SK-N-SH (cell line): ENCODE data around the gene BCL7B. TPM values are rescaled to one million over a fixed set of nuclear protein-coding genes. Genes with fewer than 3 reads are reported as not detected.
"Not testable (repeated sequence)": the region's sequence is repeated elsewhere in the genome, so short reads cannot be mapped to it uniquely, and the experiment has no call there.

Experiments
- CTCF ChIA-PET: fragments of 300-600, 350-600 bp; formaldehyde crosslinking; extraction: SDS; loops from one replicate; lab custom pipeline; 2021; lab: Yijun Ruan, JAX
- POLR2A ChIA-PET: fragments of 350-600 bp; sonication (Branson Sonifier 250); formaldehyde crosslinking; extraction: SDS; loops from one replicate; lab custom pipeline; 2020; ENCODE audit warnings: antibody characterized with exemption, inconsistent platforms; lab: Yijun Ruan, JAX
- DNase-seq: peaks from one replicate; pipeline ENCODE4 v3.0.0; 2012
- H2AFZ ChIP-seq: fragments of 200-600 bp; sonication (generic); 2 replicates; pipeline ENCODE4 v1.8.1; 2016; ENCODE audit warnings: antibody characterized with exemption, mild to moderate bottlenecking, low read depth
- H3F3A ChIP-seq: fragments of 200-600 bp; sonication (generic); replicated peaks from 2 replicates; pipeline ENCODE3; 2016; ENCODE audit warnings: antibody characterized with exemption, mild to moderate bottlenecking; ENCODE audit not compliant: insufficient read depth
- H3K27ac ChIP-seq, 2 experiments: fragments of 200-500 bp in 1 of 2; fragments of 200-600 bp in 1 of 2; sonication (Bioruptor generic) in 1 of 2; sonication (generic), shearing (Covaris generic) in 1 of 2; 2 replicates each; pipeline versions ENCODE4 v1.5.1 to v1.6.1; 2014 to 2016; ENCODE audit warnings: low read depth in 2 of 2, inconsistent platforms in 1 of 2, low read length in 1 of 2, mild to moderate bottlenecking in 1 of 2, mixed read lengths in 1 of 2
- H3K27me3 ChIP-seq: fragments of 200-600 bp; sonication (generic), shearing (Covaris generic); 2 replicates; pipeline ENCODE4 v1.6.1; 2016; ENCODE audit warnings: mixed run types; ENCODE audit not compliant: insufficient read depth
- H3K36me3 ChIP-seq, 2 experiments: fragments of 200-500 bp in 1 of 2; fragments of 200-600 bp in 1 of 2; sonication (Bioruptor generic) in 1 of 2; sonication (generic) in 1 of 2; replicated peaks in 1 of 2; 2 replicates each; pipeline versions ENCODE3 to v1.5.1; 2014 to 2016; ENCODE audit warnings: low read length in 1 of 2, mild to moderate bottlenecking in 1 of 2; ENCODE audit not compliant: insufficient read depth in 2 of 2, control insufficient read depth in 1 of 2
- H3K4me1 ChIP-seq, 2 experiments: fragments of 200-500 bp in 1 of 2; fragments of 200-600 bp in 1 of 2; sonication (Bioruptor generic) in 1 of 2; sonication (generic), shearing (Covaris generic) in 1 of 2; 2 replicates each; pipeline versions ENCODE4 v1.5.1 to v1.6.1; 2014 to 2016; ENCODE audit warnings: low read depth in 1 of 2, low read length in 1 of 2, mixed run types in 1 of 2; ENCODE audit not compliant: insufficient read depth in 2 of 2, control insufficient read depth in 1 of 2
- H3K4me2 ChIP-seq: fragments of 200-600 bp; sonication (generic), shearing (Covaris generic); 2 replicates; pipeline ENCODE4 v1.6.1; 2017; ENCODE audit warnings: mixed run types
- H3K4me3 ChIP-seq, 2 experiments: fragments of 200-500 bp in 1 of 2; fragments of 200-600 bp in 1 of 2; sonication (Bioruptor generic) in 1 of 2; sonication (generic), shearing (Covaris generic) in 1 of 2; 2 replicates each; pipeline versions ENCODE4 v1.5.1 to v1.8.1; 2014 to 2016; ENCODE audit warnings: low read depth in 2 of 2, inconsistent platforms in 1 of 2, low read length in 1 of 2, mild to moderate bottlenecking in 1 of 2, mixed read lengths in 1 of 2, moderate library complexity in 1 of 2
- H3K79me2 ChIP-seq: fragments of 200-600 bp; sonication (generic); 2 replicates; pipeline ENCODE4 v1.8.1; 2017; ENCODE audit warnings: mild to moderate bottlenecking; ENCODE audit not compliant: insufficient read depth
- H3K9ac ChIP-seq: fragments of 200-600 bp; sonication (generic); 2 replicates; pipeline ENCODE4 v1.6.1; 2017; ENCODE audit warnings: mixed run types
- H3K9me2 ChIP-seq: fragments of 200-600 bp; sonication (generic); 2 replicates; pipeline ENCODE4 v1.6.1; 2017; ENCODE audit warnings: mixed run types
- H3K9me3 ChIP-seq: fragments of 200-600 bp; sonication (generic); 2 replicates; pipeline ENCODE4 v1.6.1; 2017; ENCODE audit warnings: mixed run types, mild to moderate bottlenecking, moderate library complexity
- H4K20me1 ChIP-seq: fragments of 200-600 bp; sonication (generic); 2 replicates; pipeline ENCODE4 v1.6.1; 2017; ENCODE audit warnings: mild to moderate bottlenecking, mixed run types; ENCODE audit not compliant: insufficient read depth
- ELF1 ChIP-seq: IDR thresholded peaks from 2 replicates; pipeline ENCODE4 v1.4.0; 2012
- EP300 ChIP-seq, 2 experiments: IDR thresholded peaks; 2 replicates each; pipeline versions ENCODE4 v1.4.0 to v1.6.1; 2012; ENCODE audit warnings: borderline replicate concordance in 1 of 2, low read depth in 1 of 2, low read length in 1 of 2
- FOSL2 ChIP-seq: IDR thresholded peaks from 2 replicates; pipeline ENCODE4 v1.4.0; 2012; ENCODE audit warnings: low read depth, mild to moderate bottlenecking, moderate library complexity, borderline replicate concordance
- GATA2 ChIP-seq: sonication (generic); formaldehyde crosslinking; IDR thresholded peaks from 2 replicates; pipeline ENCODE4 v1.5.0; 2020; ENCODE audit warnings: mild to moderate bottlenecking, missing genetic modification reagents
- MEF2A ChIP-seq: IDR thresholded peaks from 2 replicates; pipeline ENCODE4 v1.4.0; 2012; ENCODE audit warnings: low read depth, borderline replicate concordance
- MXI1 ChIP-seq: IDR thresholded peaks from 2 replicates; pipeline ENCODE4 v1.6.1; 2012; ENCODE audit warnings: mild to moderate bottlenecking, low read depth, low read length, improper control_type of control experiment
- RCOR1 ChIP-seq: fragments of 150-350 bp; IDR thresholded peaks from 2 replicates; pipeline ENCODE4 v1.6.1; 2017; ENCODE audit warnings: antibody characterized with exemption, low read length
- REST ChIP-seq: IDR thresholded peaks from 2 replicates; pipeline ENCODE4 v1.6.1; 2012; ENCODE audit warnings: mild to moderate bottlenecking, low read depth, low read length, moderate library complexity
- TAF1 ChIP-seq: IDR thresholded peaks from 2 replicates; pipeline ENCODE4 v1.6.1; 2012; ENCODE audit warnings: low read depth, mild to moderate bottlenecking, low read length, moderate library complexity, borderline replicate concordance
- TEAD4 ChIP-seq: IDR thresholded peaks from 2 replicates; pipeline ENCODE4 v1.4.0; 2012; ENCODE audit warnings: mild to moderate bottlenecking, borderline replicate concordance; ENCODE audit not compliant: insufficient read depth
- WGBS: methylation state at CpG from one replicate; pipeline ENCODE4 v1.1.6; 2017; ENCODE audit warnings: low lambda C conversion rate; 5-methylcytosine and 5-hydroxymethylcytosine counted together
- polyA plus RNA-seq, 3 experiments: library from polyadenylated mRNA; depleted of rRNA; stranded (reverse); fragments of >200 nt; gene quantifications; 2 replicates each; pipeline ENCODE4 v1.2.3, GENCODE V29; 2012
- TF ChIP-seq, protein P1 (sequence below): IDR thresholded peaks from 2 replicates; pipeline ENCODE4 v1.4.0; 2012; ENCODE audit warnings: low read depth
- TF ChIP-seq, protein P2 (sequence below): fragments of 150-350 bp; IDR thresholded peaks from 2 replicates; pipeline ENCODE4 v1.6.1; 2016; ENCODE audit warnings: mild to moderate bottlenecking, low read depth, low read length

BCL7B gene
- polyA plus RNA-seq, 1 of the 3 experiments (the other 2 are of a cell fraction): 114 TPM

- CTCF ChIA-PET: no interaction called here
Measured at GRCh38 chr7:73539709-73540108, 17.8 kb downstream of the BCL7B start.

DNA sequence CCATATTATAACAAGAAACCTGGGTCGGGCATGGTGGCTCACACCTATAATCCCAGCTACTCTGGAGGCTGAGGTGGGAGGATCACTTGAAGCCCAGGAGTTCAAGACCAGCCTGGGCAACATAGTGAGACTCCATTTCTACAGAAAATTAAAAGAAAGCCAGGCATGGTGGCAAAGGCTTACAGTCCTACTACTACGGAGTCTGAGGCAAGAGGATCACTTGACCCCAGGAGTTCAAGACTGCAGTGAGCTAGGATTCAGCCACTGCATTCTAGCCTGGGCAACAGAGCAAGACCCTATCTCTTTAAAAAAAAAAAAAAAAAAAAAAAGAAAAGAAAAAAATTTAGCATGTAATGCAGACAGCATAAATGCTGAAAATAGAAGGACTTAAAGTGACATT lies 19.0 kb downstream of the BCL7B start:
- peaks cover 50 to 64% of the 10 kb centered on the region in 2 experiments for H3K36me3 ChIP-seq
- not testable (repeated sequence) for H3K27ac ChIP-seq, H3K4me3 ChIP-seq, H3K9me2 ChIP-seq, H3K9ac ChIP-seq, H4K20me1 ChIP-seq, H3K9me3 ChIP-seq, DNase-seq, H3K4me2 ChIP-seq, H3K4me1 ChIP-seq, H3K27me3 ChIP-seq, H2AFZ ChIP-seq, H3F3A ChIP-seq
- H3K79me2 ChIP-seq: peaks cover 39% of the 10 kb centered on the region
- CTCF ChIA-PET: interaction anchor here (0.9 to 1.2 kb wide), 2 partner anchors 11 to 18 kb away, joined by 3 to 4 read pairs; no protein-coding TSS in a partner anchor
- POLR2A ChIA-PET: interaction anchor here (0.6 to 0.9 kb wide), 2 partner anchors 15 to 31 kb away, joined by 3 read pairs; no protein-coding TSS in a partner anchor
- 100% methylated on average over 2 of the region's 2 CpGs for WGBS

More at GRCh38 chr7:73539709-73540108, 17.8 kb downstream of the BCL7B start:
- no peaks in the 10 kb centered on the region for H3K4me1 ChIP-seq
- peaks cover 51% of the 10 kb centered on the region for H3K79me2 ChIP-seq
- no peak overlapping the region for H2AFZ ChIP-seq
- peak; percentile 13 for DNase-seq
- H3K27ac ChIP-seq: no peak overlapping the region
- H3K9me2 ChIP-seq: no peaks in the 10 kb centered on the region
- no peak overlapping the region for H3K4me2 ChIP-seq
- H4K20me1 ChIP-seq: peaks cover 8% of the 10 kb centered on the region; the same call in 1 of the 2 replicates
- no peak for TF ChIP-seq REST
- TF ChIP-seq EP300 (IDR thresholded peaks at IDR 0.05; ENCODE audit: borderline replicate concordance in 1 of 2, low read depth in 1 of 2, low read length in 1 of 2): no peak
- TF ChIP-seq, protein P1, sequence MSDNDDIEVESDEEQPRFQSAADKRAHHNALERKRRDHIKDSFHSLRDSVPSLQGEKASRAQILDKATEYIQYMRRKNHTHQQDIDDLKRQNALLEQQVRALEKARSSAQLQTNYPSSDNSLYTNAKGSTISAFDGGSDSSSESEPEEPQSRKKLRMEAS: no peak
- TF ChIP-seq ELF1: no peak
- no peak for TF ChIP-seq MXI1
- TF ChIP-seq MEF2A: no peak
- TF ChIP-seq RCOR1: no peak
- TF ChIP-seq, protein P2, sequence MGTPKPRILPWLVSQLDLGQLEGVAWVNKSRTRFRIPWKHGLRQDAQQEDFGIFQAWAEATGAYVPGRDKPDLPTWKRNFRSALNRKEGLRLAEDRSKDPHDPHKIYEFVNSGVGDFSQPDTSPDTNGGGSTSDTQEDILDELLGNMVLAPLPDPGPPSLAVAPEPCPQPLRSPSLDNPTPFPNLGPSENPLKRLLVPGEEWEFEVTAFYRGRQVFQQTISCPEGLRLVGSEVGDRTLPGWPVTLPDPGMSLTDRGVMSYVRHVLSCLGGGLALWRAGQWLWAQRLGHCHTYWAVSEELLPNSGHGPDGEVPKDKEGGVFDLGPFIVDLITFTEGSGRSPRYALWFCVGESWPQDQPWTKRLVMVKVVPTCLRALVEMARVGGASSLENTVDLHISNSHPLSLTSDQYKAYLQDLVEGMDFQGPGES: no peak
- TF ChIP-seq FOSL2: no peak
- no peak for TF ChIP-seq GATA2 (CRISPR knock-in tag)
- TF ChIP-seq TEAD4: no peak
- no peak for TF ChIP-seq TAF1
- WGBS: 91% methylated on average over 13 of the region's 13 CpGs
- H3K27me3 ChIP-seq: no peaks in the 10 kb centered on the region
- no peaks in the 10 kb centered on the region for H3F3A ChIP-seq
- H3K36me3 ChIP-seq: peaks cover 52 to 70% of the 10 kb centered on the region in 2 experiments
- no peaks in the 10 kb centered on the region for H3K9me3 ChIP-seq
- H3K9ac ChIP-seq: no peak overlapping the region
- H3K4me3 ChIP-seq: no peak overlapping the region
- POLR2A ChIA-PET: interaction anchor here (1.5 kb wide), 1 partner anchor 17 kb away, joined by 5 read pairs; the partner anchor contains the start of gene BAZ1B
